ENCODE measurements around the gene KCNJ11.

KCNJ11 gene

GRCh38 chr11:17415523-17416104, 27.2 kb upstream of the KCNJ11 start:
- TF ChIP-seq CTCF (conservative IDR thresholded peaks at IDR 0.05; ENCODE audit: low read depth), result no peak
- no peak overlapping the region for H3K27ac ChIP-seq
- ChIA-PET CTCF (interaction anchor here (0.7 kb wide), 1 partner anchor 84 kb away, joined by 3 read pairs; no protein-coding TSS in a partner anchor), POLR2A (ENCODE audit: low non-redundant PET) (no interaction called here)
- no peak for DNase-seq (ENCODE audit: low spot score)

GRCh38 chr11:17414992-17415391, 26.5 kb upstream of the KCNJ11 start:
- DNase-seq (ENCODE audit: low spot score), result no peak
- no peak overlapping the region for H3K27ac ChIP-seq
- no peak for TF ChIP-seq CTCF (conservative IDR thresholded peaks at IDR 0.05; ENCODE audit: low read depth)
- CTCF ChIA-PET, result interaction anchor here (0.8 kb wide), 1 partner anchor 84 kb away, joined by 3 read pairs; no protein-coding TSS in a partner anchor
- POLR2A ChIA-PET (ENCODE audit: low non-redundant PET), result no interaction called here

GRCh38 chr11:17414317-17414737, 25.9 kb upstream of the KCNJ11 start:
- no peak for DNase-seq (ENCODE audit: low spot score)
- TF ChIP-seq CTCF (conservative IDR thresholded peaks at IDR 0.05; ENCODE audit: low read depth), result no peak
- CTCF ChIA-PET, result interaction anchor here (0.8 kb wide), 1 partner anchor 84 kb away, joined by 3 read pairs; no protein-coding TSS in a partner anchor
- H3K27ac ChIP-seq, result no peak overlapping the region
- POLR2A ChIA-PET (ENCODE audit: low non-redundant PET), result no interaction called here

- H3K27ac ChIP-seq, result no peak overlapping the region
- TF ChIP-seq CTCF (conservative IDR thresholded peaks at IDR 0.05; ENCODE audit: low read depth), result no peak
- POLR2A ChIA-PET (ENCODE audit: low non-redundant PET), result no interaction called here
- CTCF ChIA-PET, result no interaction called here
- DNase-seq (ENCODE audit: low spot score), result no peak
Observed at GRCh38 chr11:17413414-17414316, 25.2 kb upstream of the KCNJ11 start.

GRCh38 chr11:17412488-17413180, 24.2 kb upstream of the KCNJ11 start:
- TF ChIP-seq CTCF (conservative IDR thresholded peaks at IDR 0.05; ENCODE audit: low read depth), result no peak
- ChIA-PET CTCF (no interaction called here), POLR2A (ENCODE audit: low non-redundant PET) (no interaction called here)
- no peak for DNase-seq (ENCODE audit: low spot score)
- H3K27ac ChIP-seq, result no peak overlapping the region

- TF ChIP-seq CTCF (conservative IDR thresholded peaks at IDR 0.05; ENCODE audit: low read depth), result no peak
- CTCF ChIA-PET, result interaction anchor here (1.6 kb wide), 1 partner anchor 28 kb away, joined by 5 read pairs; no protein-coding TSS in a partner anchor
- POLR2A ChIA-PET (ENCODE audit: low non-redundant PET), result no interaction called here
- DNase-seq (ENCODE audit: low spot score), result no peak
- H3K27ac ChIP-seq, result no peak overlapping the region
Observed at GRCh38 chr11:17411418-17411817, 23.0 kb upstream of the KCNJ11 start.
